A549 (cell line): Measurements from ENCODE around the gene ZSCAN16.

ENCODE experiments used
- RAD21 ChIP-seq, 2 experiments: fragments of >200 bp in 1 of 2; sonication (Bioruptor Twin) in 1 of 2; formaldehyde crosslinking in 1 of 2; IDR thresholded peaks in 1 of 2; conservative IDR thresholded peaks in 1 of 2; 2 replicates in 1 of 2; 3 replicates in 1 of 2; pipeline ENCODE4 v1.6.1; 2012 to 2018; ENCODE audit warnings: inconsistent platforms in 1 of 2
- TF ChIP-seq, protein P1 (sequence below): fragments of >200 bp; sonication (Bioruptor Twin); formaldehyde crosslinking; IDR thresholded peaks from 3 replicates; pipeline ENCODE4 v1.5.1; 2016

DNA sequence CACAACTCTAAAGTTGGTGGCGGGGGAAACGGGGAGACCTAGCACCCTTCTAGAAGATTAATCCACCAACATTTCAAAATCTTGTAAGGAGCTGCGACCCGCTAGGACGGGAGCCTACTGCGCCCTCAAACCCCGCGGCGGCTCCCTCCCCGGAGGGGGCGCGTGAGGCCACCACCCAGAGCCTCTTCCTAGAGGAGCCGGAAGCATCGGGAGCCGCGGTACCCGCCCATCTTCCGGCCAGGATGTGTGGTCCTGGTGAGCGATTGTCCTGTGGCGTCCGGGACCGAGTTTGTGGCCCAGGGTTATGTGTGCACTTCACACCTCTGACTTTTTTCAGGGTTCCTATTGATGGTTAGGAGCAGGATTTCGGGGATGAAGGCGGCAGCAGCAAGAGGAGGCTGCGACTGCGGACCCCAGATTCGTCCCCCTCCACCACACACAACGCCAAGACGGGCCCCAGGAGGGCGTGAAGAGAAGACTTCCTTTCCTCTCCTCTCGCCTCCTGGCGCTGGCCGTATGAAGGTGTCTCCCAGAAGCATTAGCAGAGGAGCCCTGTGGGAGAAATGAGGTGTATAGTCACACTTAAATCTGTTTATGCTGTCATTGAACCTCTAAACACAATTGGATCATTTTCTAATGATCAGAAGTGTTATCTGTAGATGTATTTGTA lies 33.4 kb upstream of the ZSCAN16 start:
- TF ChIP-seq RAD21 (conservative IDR thresholded peaks at IDR 0.05 in 1 of 2, IDR thresholded peaks at IDR 0.05 in 1 of 2), result no peak
- TF ChIP-seq, protein P1, sequence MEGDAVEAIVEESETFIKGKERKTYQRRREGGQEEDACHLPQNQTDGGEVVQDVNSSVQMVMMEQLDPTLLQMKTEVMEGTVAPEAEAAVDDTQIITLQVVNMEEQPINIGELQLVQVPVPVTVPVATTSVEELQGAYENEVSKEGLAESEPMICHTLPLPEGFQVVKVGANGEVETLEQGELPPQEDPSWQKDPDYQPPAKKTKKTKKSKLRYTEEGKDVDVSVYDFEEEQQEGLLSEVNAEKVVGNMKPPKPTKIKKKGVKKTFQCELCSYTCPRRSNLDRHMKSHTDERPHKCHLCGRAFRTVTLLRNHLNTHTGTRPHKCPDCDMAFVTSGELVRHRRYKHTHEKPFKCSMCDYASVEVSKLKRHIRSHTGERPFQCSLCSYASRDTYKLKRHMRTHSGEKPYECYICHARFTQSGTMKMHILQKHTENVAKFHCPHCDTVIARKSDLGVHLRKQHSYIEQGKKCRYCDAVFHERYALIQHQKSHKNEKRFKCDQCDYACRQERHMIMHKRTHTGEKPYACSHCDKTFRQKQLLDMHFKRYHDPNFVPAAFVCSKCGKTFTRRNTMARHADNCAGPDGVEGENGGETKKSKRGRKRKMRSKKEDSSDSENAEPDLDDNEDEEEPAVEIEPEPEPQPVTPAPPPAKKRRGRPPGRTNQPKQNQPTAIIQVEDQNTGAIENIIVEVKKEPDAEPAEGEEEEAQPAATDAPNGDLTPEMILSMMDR, result no peak
